Lower leg skin (tissue), 4 donors: ENCODE measurements around the gene GK2. TPM values are rescaled to one million over a fixed set of nuclear protein-coding genes. Genes with fewer than 3 reads are reported as not detected.

Source experiments
- DNase-seq, 2 donors: peaks; one replicate each; pipeline ENCODE4 v3.0.0-alpha.2; 2019; ENCODE audit warnings: low spot score in 2 of 2
- H3K4me3 ChIP-seq: fragments of 200-600 bp; sonication (generic); 2 replicates; pipeline ENCODE4 v1.5.1; 2017; ENCODE audit warnings: mild to moderate bottlenecking, low read depth; ENCODE audit not compliant: poor library complexity, severe bottlenecking
- CTCF ChIP-seq, 3 donors: fragments of 450-650 bp; IDR thresholded peaks; one replicate each; pipeline ENCODE4 v1.5.1; 2016; ENCODE audit warnings: antibody characterized with exemption in 3 of 3, mild to moderate bottlenecking in 3 of 3, moderate library complexity in 2 of 3
- POLR2A ChIP-seq, 2 donors: fragments of 450-650 bp; IDR thresholded peaks; one replicate each; pipeline ENCODE4 v1.6.1; 2016 to 2017; ENCODE audit warnings: antibody characterized with exemption in 2 of 2, mild to moderate bottlenecking in 1 of 2, moderate library complexity in 1 of 2
- WGBS, 2 donors: methylation state at CpG; one replicate each; pipeline ENCODE4 v1.1.5; 2018; 5-methylcytosine and 5-hydroxymethylcytosine counted together
- intact Hi-C: fragments of 100-400 bp; cut with DNase I; formaldehyde crosslinking; loops from one replicate; pipeline ENCODE4 v1.15.0; 2023; ENCODE audit warnings: low total_unique reads
- total RNA-seq, 4 donors: library from RNA; depleted of rRNA; stranded (reverse); fragments of >200 nt; gene quantifications; one replicate each; pipeline ENCODE4 v1.1.0, GENCODE V29; 2016

Gene GK2
- total RNA-seq, 4 donors from 2014 or later = not detected

GRCh38 chr4:79362626-79363025, 45.4 kb downstream of the GK2 start:
- WGBS, 2 donors = 84 to 90% methylated on average over 4 of the region's 4 CpGs
- intact Hi-C loops = no loop called here
- TF ChIP-seq CTCF (IDR thresholded peaks at IDR 0.05) (no peak), POLR2A (IDR thresholded peaks at IDR 0.05) (no peak)
- DNase-seq = no peak
- H3K4me3 ChIP-seq = no peak overlapping the region

GRCh38 chr4:79360006-79360405, 48.0 kb downstream of the GK2 start:
- intact Hi-C loops = no loop called here
- no peak for DNase-seq
- H3K4me3 ChIP-seq = no peak overlapping the region
- TF ChIP-seq CTCF (IDR thresholded peaks at IDR 0.05) (no peak), POLR2A (IDR thresholded peaks at IDR 0.05) (no peak)

GRCh38 chr4:79358438-79358837, 49.6 kb downstream of the GK2 start:
- DNase-seq = no peak
- H3K4me3 ChIP-seq = no peak overlapping the region
- intact Hi-C loops = no loop called here
- TF ChIP-seq POLR2A (IDR thresholded peaks at IDR 0.05) (no peak), CTCF (IDR thresholded peaks at IDR 0.05) (no peak)
- 63 to 65% methylated on average over 1 of the region's 1 CpG for WGBS, 2 donors

- WGBS, 2 donors = 75 to 77% methylated on average over 8 of the region's 8 CpGs
- intact Hi-C loops = no loop called here
- no peak overlapping the region for H3K4me3 ChIP-seq
- no peak for DNase-seq
- TF ChIP-seq POLR2A (IDR thresholded peaks at IDR 0.05) (no peak), CTCF (IDR thresholded peaks at IDR 0.05) (no peak)
These were observed 50.7 kb downstream of the GK2 start for GRCh38 chr4:79357365-79357764.

Other genes with a start within 250 kb of the GK2 start
- not detected for gene NAA11, start 82.2 kb downstream of the GK2 start, total RNA-seq